WERI-Rb-1 (cell line): ENCODE measurements around the gene MYO5C.

ENCODE experiments used
- DNase-seq: peaks from one replicate; pipeline ENCODE4 v3.0.0-alpha.2; 2020
- H3K27ac ChIP-seq: fragments of 250-450 bp; sonication (Bioruptor Pico); 2 replicates; pipeline ENCODE4 v1.5.1; 2020; ENCODE audit warnings: mild to moderate bottlenecking, moderate library complexity
- H3K27me3 ChIP-seq: fragments of 250-450 bp; sonication (Bioruptor Pico); 2 replicates; pipeline ENCODE4 v1.5.1; 2021; ENCODE audit warnings: mild to moderate bottlenecking, low read depth, moderate library complexity; ENCODE audit not compliant: insufficient read depth, severe bottlenecking
- H3K36me3 ChIP-seq: fragments of 250-450 bp; sonication (Bioruptor Pico); 2 replicates; pipeline ENCODE4 v1.5.1; 2020; ENCODE audit warnings: mild to moderate bottlenecking, moderate library complexity
- H3K4me3 ChIP-seq: 2 replicates; pipeline ENCODE4 v1.5.1; 2011; ENCODE audit warnings: low read depth, mild to moderate bottlenecking, control low read depth, low read length
- H3K9me3 ChIP-seq: fragments of 250-450 bp; sonication (Bioruptor Pico); 2 replicates; pipeline ENCODE4 v1.5.1; 2021; ENCODE audit warnings: mild to moderate bottlenecking, moderate library complexity; ENCODE audit not compliant: severe bottlenecking
- CTCF ChIP-seq: IDR thresholded peaks from 2 replicates; pipeline ENCODE4 v1.5.1; 2011; ENCODE audit warnings: low read depth, mild to moderate bottlenecking, control low read depth, inconsistent platforms, low read length

Gene MYO5C

GRCh38 chr15:52317022-52317421 is 21.4 kb upstream of the MYO5C start:
- H3K27me3 ChIP-seq: no peaks in the 10 kb centered on the region
- H3K4me3 ChIP-seq: no peak overlapping the region
- no peak overlapping the region for H3K27ac ChIP-seq
- no peak for DNase-seq
- no peak for TF ChIP-seq CTCF
- H3K9me3 ChIP-seq: no peaks in the 10 kb centered on the region
- H3K36me3 ChIP-seq: 0 out of 2 replicates have a peak, but pooled peaks cover 5% of the 10 kb centered on the region

- no peak for TF ChIP-seq CTCF
- DNase-seq: no peak
- no peak overlapping the region for H3K4me3 ChIP-seq
- no peak overlapping the region for H3K27ac ChIP-seq
- no peaks in the 10 kb centered on the region for H3K27me3 ChIP-seq
- no peaks in the 10 kb centered on the region for H3K36me3 ChIP-seq
- H3K9me3 ChIP-seq: no peaks in the 10 kb centered on the region
Observed at GRCh38 chr15:52309154-52309548, 13.5 kb upstream of the MYO5C start.

- no peak overlapping the region for H3K27ac ChIP-seq
- TF ChIP-seq CTCF: no peak
- no peak for DNase-seq
- H3K4me3 ChIP-seq: no peak overlapping the region
- no peaks in the 10 kb centered on the region for H3K27me3 ChIP-seq
- H3K9me3 ChIP-seq: no peaks in the 10 kb centered on the region
- no peaks in the 10 kb centered on the region for H3K36me3 ChIP-seq
Observed at GRCh38 chr15:52308446-52309153, 13.0 kb upstream of the MYO5C start.

GRCh38 chr15:52307847-52308246 is 12.2 kb upstream of the MYO5C start:
- Histone ChIP-seq H3K36me3 (no peaks in the 10 kb centered on the region), H3K4me3 (no peak overlapping the region), H3K27me3 (no peaks in the 10 kb centered on the region), H3K9me3 (no peaks in the 10 kb centered on the region), H3K27ac (no peak overlapping the region)
- DNase-seq: no peak
- TF ChIP-seq CTCF: no peak

GRCh38 chr15:52306270-52306669 is 10.7 kb upstream of the MYO5C start:
- H3K27me3 ChIP-seq: no peaks in the 10 kb centered on the region
- no peak overlapping the region for H3K27ac ChIP-seq
- TF ChIP-seq CTCF: no peak
- no peak overlapping the region for H3K4me3 ChIP-seq
- H3K36me3 ChIP-seq: no peaks in the 10 kb centered on the region
- H3K9me3 ChIP-seq: no peaks in the 10 kb centered on the region
- no peak for DNase-seq
